Measurements from ENCODE around the gene VPS45. TPM values are rescaled to one million over a fixed set of nuclear protein-coding genes. Genes with fewer than 3 reads are reported as not detected.

The VPS45 gene
- total RNA-seq: 10 to 100 TPM; 30.5 to 32.6 TPM

DNA sequence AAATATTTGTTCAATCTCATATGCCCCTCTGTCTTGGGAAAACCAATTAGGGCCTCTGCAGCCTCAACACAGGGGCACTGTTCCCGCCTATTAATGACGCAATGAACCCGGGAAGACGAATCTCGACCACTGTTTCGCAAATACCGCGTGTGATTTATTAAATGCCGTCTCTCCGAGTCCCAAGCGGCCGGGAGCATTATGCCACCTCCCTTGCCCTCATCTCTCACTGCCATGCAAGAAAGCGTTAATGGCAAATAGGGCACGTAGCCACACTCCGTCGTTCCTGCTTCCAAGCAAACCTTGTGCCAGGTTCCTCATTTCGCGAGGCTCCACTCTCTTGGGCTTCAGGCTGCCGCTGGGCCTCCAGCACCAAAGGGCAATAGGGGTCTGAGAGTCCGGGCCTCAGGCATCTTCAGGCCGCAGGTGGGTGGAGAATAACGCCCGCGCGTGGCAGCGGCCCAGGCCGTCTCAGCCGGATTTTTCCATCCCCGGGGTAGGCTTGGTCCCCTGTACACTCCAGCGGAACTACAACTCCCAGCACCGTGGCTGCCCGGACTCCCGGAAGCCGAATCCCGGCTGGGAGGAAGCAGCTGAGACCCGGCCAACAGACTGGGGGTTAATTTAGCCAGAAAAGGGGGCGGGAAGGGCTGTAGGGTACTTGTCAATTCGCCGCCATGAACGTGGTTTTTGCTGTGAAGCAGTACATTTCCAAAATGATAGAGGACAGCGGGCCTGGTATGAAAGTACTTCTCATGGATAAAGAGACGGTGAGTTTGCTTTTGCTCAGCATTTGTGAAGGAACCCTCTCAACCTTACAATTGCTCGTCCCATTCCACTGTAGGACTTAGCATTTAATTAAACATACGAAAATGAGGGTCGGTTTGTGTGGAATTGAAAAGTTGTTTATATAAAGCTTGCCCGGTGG lies at the start of gene VPS45:
Gene VPS45 (plus strand): TSS at position 593 of the 925 bp plus-strand sequence. CDS start 82 bp downstream, at position 675.

DNA sequence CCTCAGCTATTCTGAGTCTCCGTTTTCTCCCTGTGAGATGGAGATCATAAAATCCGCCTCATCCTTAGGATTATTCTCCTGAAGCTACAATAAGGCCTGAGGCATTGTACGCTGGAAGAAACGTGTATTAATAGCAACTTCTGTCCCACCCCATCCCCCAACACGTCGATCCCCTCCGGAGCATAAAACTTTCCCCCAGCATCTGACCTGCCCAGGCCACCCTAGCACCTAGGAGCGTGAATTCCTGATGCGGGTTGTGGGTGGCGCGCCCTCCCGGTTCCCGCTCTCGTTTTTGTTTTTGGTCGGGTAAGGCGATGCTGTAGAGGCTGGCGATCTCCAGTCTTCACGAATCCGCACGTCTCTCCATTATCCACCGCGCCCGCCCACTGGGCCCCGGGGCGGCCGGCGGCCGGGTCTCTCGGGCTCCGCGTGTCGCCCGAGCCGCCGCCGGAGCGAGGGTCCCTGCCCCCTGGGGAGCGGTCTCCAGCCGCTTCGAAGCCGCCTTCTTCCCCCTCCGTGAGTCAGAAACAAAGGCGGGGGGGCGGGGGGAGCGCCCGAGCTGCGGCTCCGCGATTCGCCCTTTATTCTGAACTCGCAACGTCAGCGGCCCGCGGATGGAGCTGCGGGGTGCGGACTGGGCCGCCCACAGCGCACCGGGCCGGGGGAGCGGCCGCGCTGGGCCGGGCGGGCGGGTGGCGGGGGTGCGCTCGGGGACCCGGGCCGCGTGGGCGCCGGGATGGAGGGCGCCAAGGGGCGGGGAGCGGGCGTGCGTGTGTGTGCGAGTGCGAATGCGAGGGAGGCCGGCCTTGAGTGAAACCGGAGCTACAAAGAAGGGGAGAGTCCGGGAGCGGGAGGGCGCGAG lies 81.9 kb downstream of the VPS45 start, which contains the start of gene PLEKHO1:
Gene PLEKHO1 (plus strand): TSS at position 646 of the 862 bp plus-strand sequence. CDS start 342 bp downstream, outside the sequence.

Other genes starting within 250 kb of the VPS45 start
- gene BOLA1, start 168.2 kb upstream of the VPS45 start, total RNA-seq: 10 to 100 TPM; 20.8 to 25.1 TPM
- 10 to 100 TPM; 17.3 to 17.7 TPM for gene SV2A, start 149.9 kb upstream of the VPS45 start, total RNA-seq
- 10 to 100 TPM; 79.3 to 80.9 TPM for gene SF3B4, start 140.0 kb upstream of the VPS45 start, total RNA-seq
- 1 to 10 TPM; 7.2 to 9.4 TPM for gene MTMR11, start 130.9 kb upstream of the VPS45 start, total RNA-seq
- 1 to 10 TPM; 8.5 to 9.4 TPM for gene OTUD7B, start 57.0 kb upstream of the VPS45 start, total RNA-seq
- gene PLEKHO1, start 82.1 kb downstream of the VPS45 start, total RNA-seq: 10 to 100 TPM; 85.3 to 88.4 TPM
- 100 to 1,000 TPM; 123 to 127 TPM for gene ANP32E, start 168.3 kb downstream of the VPS45 start, total RNA-seq
- gene CA14, start 190.0 kb downstream of the VPS45 start, total RNA-seq: not detected
- 100 to 1,000 TPM; 140 to 146 TPM for gene APH1A, start 201.2 kb downstream of the VPS45 start, total RNA-seq
- gene C1orf54, start 205.0 kb downstream of the VPS45 start, total RNA-seq: 1 to 10 TPM; 5.7 to 6.9 TPM
- gene CIART, start 214.8 kb downstream of the VPS45 start, total RNA-seq: 1 to 10 TPM; 3.0 to 4.3 TPM
- 10 to 100 TPM; 69.0 to 72.1 TPM for gene MRPS21, start 226.1 kb downstream of the VPS45 start, total RNA-seq